ENCODE measurements around the gene DNM3.

The DNM3 gene

DNA sequence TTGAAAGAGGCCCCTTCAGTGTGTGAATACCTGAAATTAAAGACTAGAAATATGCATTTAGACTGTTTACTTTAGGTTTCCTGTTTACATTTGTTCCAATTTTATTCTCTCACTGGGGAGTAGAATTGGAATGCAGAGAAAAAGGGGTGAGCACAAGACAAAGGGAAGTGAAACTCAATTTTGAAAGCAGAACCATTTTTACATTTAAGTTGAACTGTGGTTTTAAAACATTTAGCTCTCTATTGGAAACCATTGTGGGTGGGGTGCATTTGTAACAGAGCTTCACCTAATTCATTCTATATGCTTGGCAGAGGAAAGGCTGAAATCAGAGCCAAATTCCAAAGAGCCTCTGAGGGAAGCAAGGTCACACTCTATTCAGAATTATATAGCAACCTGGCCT, 343.9 kb downstream of the DNM3 start:
- peak; percentile 44 for DNase-seq

DNA sequence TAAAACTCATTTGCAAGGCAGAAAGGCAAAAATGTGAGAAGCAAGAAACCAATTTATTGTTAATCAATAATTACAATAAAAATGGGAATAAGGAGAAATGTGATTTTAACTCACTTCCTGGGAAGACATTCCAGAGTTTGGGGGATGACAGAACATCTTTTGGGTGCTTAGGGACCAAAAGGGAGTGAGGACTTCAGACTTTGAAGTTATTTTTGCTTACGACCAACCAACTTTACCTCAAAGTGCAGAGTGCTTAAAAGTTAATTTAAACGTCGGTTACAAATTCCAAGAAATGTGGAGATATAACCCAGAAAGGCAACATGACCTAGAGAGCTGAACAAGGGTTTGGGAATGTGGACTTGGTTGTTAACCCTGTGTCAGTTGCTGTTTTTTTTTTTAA, 344.7 kb downstream of the DNM3 start:
- DNase-seq: no peak

DNA sequence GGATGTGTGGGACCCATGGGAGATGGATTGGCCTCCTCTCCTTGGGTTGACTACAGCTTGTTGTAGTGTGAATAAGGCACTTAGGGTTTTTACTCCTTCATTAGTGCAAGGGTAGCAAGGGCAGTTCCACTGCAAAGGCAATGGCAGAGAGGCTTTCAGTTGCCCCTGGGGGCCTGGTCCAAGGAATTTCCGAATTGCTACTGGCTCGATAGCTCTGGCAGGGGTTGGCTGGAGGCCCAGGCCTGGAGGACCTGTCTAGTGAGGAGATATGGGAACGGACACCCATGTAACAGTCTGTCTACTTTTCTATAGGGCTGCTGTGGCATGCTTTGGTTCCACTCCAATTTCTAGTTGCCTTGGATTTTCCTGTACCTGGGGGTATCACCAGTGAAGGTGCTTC, 360.3 kb downstream of the DNM3 start:
- no peak for DNase-seq

DNA sequence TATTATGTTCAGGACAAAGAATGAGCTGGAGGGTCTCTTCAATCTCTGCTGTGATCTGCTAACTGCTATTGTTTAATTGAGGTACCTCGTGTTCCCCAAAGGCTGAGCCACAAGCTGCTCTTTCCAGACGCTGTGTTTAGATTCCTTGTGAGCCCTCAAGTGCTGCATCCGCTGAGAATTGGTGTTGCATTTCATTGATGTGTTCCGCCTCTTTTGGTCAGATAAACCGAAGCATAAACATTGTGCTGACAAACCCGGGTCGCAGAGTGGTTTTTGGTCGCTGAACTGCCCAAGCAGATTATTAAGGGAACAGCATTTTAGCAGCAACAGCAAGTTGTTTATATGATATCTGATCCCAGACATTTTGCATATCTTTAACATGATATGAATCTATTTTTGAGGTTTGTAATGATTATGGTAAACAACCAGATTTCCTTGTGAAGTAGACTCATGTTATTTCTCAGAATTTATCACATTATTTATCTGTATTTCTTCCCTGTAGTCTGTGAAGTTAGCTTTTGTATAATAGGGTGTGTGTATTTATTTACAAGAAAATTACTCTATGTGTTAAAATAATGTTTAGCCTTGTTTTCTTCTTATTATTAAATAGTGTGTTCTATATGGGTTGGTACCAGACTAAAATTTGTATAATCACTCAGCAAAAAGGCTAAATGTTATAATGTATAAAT, 362.0 kb downstream of the DNM3 start:
- peak; percentile 95 for DNase-seq

GRCh38 chr1:172203902-172204301, 362.6 kb downstream of the DNM3 start:
- peak; percentile 31 for DNase-seq

- DNase-seq: peak; percentile 43
These were observed 365.0 kb downstream of the DNM3 start for GRCh38 chr1:172206256-172206655.

- no peak for DNase-seq
These were observed 367.3 kb downstream of the DNM3 start for GRCh38 chr1:172208635-172209034.

GRCh38 chr1:172211221-172211620, 369.9 kb downstream of the DNM3 start:
- no peak for DNase-seq

DNA sequence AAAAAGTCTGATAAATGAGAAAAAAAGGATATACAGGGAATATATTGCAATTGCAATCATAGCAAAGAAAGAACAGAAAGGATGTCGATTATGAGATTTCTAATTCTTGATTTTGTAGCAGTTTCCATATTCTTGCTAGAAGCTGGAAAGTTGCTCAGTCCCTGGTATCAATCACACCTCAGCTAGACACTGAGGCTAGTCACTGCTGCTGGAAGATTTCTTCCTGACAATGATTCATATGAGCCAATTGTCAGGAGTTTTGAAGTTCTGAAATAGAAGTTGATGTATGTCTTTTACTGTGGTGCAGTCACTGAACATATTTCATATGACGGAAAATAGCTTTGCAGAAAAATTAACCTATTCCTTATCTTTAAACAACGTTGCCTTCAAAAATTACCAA, 370.8 kb downstream of the DNM3 start:
- DNase-seq: no peak

- DNase-seq: no peak
These were observed 373.7 kb downstream of the DNM3 start for GRCh38 chr1:172215006-172215405.

GRCh38 chr1:172219966-172220365, 378.7 kb downstream of the DNM3 start:
- peak; percentile 26 for DNase-seq

GRCh38 chr1:172220376-172220775, 379.1 kb downstream of the DNM3 start:
- DNase-seq: peak; percentile 65

DNA sequence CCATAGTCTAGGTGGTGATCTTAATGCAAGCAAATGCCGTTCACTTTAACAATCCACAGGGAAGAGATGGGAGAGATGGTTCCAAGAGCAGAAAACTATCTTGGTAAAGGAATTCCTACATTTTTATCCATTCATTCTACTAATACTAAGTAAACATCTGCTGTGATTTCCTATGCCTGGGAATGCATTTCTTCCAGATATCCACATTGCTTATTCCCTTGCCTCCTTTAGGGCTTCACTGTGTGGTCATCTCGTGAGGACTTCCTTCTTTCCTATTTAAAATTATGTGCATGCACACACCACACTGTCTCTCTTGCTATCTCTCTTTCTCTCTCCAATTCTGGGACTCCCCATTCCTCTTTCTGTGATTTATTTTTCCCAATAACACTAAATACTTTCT, 380.1 kb downstream of the DNM3 start:
- no peak for DNase-seq

DNA sequence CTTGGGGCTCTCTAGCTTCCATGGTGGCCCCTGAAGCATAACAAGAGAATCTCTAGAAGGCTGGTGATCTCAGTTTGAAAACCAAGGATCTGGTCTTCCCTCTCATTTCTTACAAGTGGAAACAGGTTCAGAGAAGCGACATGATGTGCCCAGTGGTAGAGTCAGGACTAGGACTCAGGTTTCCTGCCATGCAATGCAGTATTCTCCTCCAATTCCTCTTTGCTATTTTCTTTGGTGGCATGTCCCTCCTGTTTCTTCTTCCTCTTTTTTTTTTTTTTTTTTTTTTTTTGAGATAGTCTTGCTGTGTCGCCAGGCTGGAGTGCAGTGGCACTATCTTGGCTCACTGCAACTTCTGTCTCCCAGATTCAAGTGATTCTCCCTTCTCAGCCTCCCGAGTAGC, 383.6 kb downstream of the DNM3 start:
- no peak for DNase-seq

DNA sequence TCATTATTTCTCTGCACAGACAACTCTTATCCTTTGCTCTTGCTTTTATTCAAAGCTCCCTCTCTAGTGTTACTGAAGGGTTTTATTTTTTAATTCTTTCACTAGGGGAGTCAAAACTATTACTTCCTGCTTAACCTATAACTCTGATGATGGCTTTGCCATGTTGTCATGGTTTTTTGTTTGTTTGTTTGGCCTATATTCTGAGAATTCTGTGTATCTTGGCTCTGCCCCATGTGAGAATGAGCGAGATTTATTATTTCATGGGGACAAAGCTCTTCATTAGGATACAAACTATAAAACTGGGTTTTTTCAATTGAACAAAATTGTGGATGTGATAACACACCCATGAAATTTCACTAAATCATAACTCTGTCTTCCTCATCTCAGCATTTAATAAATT, 388.6 kb downstream of the DNM3 start:
- DNase-seq: no peak

GRCh38 chr1:172230526-172230925, 389.2 kb downstream of the DNM3 start:
- DNase-seq: no peak

- no peak for DNase-seq
These were observed 395.7 kb downstream of the DNM3 start for GRCh38 chr1:172236958-172237357.

DNA sequence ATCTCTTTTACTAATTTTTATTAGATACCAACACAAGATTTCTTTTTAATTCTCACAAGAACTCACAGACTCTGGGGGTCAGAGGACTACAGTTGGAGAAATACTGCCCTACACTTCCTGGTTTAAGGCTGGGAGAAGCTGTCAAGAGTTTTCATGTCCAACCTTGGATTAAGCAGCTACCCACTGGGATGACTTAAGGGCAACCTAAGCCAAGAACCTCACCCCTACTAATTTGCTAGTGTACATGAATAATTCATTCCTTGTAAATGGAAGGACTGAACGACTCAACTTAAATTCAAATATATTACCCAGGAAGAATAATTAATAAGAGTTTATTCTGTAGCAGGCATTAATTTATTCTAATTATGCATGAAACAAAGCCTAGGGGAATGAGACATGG, 396.9 kb downstream of the DNM3 start:
- no peak for DNase-seq

DNA sequence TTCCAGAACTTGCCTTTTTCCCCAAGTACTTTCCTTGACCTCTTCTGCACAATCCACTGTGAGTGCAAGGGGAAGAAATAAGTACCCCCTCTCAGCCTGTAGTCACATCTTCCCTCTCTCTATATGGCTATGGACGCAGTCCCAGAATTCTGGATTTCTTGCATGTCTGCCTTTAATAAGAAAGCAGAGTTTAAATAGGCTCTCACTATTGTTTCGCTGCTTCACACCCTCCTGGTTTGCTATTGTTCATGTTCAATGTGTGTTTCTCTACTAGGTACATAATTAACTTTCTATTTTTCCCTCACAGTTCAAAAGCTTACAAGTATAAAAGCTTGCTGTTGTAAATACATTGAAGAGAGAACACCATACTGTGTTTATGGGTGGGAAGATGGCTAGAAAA, 397.7 kb downstream of the DNM3 start:
- no peak for DNase-seq

DNA sequence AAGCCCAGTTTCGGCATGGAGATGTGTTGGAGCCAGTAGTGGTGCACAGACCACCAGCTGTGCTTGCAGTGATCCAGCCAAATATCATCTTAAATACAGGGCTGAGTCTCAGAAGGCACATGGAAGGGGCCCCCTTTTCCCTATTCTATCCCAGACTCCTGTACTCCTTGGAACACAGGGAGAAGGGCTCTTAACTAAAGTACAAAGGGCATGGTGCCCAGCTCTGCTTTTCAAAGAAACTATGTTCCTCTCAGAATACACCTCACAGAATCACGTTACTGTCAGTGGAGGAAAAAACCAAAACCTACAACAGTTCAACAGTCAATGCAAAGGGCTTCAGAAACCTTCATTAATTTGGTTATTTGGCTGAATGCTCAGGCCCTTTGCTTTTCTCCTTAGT, 398.6 kb downstream of the DNM3 start:
- peak; percentile 60 for DNase-seq

DNA sequence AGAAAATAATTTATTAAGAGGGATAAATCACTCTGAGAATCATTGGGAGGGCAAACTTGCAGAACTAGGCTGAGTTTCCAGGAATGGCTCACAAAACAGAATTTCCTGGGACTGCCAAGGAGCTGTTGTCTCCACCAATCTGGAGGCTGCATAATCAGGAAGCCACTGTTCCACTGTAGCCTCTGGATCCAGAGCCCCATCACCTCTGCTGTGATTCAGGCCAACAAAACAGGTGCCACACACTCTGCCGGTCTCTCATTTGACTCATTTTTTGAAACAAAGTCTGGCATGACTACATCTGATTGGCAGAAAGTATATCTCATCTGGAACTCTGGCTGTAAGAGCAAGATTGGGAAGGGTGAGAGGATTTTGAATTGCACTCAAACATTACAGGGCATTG, 400.2 kb downstream of the DNM3 start:
- DNase-seq: no peak

GRCh38 chr1:172244865-172245264, 403.6 kb downstream of the DNM3 start:
- no peak for DNase-seq

DNA sequence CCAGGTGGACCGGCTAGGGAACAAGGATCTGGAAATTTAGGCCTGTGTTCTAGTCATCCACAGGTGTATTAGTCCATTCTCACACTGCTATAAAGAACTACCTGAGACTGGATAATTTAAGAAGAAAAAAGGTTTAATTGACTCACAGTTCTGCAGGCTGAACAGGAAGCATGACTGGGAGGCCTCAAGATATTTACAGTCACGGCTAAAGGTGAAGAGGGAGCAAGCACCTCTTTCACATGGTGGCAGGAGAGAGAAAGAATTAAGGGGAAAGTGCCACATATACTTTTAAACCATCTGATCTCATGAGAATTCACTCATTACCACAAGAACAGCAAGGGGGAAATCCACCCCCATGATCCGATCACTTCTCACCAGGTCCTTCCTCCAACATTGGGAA, 404.5 kb downstream of the DNM3 start:
- DNase-seq: no peak

GRCh38 chr1:172246521-172247390, 405.5 kb downstream of the DNM3 start:
- no peak for DNase-seq

- DNase-seq: no peak
These were observed 410.2 kb downstream of the DNM3 start for GRCh38 chr1:172251486-172251885.

Data from NCI-H69 (cell line).